ENCODE measurements around the gene P3H3.

DNA sequence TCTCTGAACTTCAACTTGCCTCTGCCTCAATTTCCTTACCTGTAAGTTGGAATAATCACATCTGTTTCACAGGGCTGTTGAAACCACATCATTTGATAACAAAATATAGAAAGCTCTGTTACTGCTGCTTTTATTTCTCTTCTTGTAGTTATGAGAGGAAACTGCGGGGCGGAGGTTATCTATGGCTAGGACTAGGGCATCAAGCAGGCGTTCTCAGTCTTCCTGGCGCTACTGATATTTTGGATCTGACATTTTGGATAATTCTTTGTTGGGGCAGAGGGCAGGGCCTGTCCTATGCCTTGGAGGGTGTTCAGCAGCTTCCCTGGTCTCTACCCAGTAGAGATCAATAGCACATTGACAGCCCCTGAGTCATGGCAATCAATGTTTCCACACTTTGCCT is 3.9 kb downstream of the P3H3 start:
- no peak for TF ChIP-seq POLR2A (IDR thresholded peaks at IDR 0.05)
- TF ChIP-seq, protein P1, sequence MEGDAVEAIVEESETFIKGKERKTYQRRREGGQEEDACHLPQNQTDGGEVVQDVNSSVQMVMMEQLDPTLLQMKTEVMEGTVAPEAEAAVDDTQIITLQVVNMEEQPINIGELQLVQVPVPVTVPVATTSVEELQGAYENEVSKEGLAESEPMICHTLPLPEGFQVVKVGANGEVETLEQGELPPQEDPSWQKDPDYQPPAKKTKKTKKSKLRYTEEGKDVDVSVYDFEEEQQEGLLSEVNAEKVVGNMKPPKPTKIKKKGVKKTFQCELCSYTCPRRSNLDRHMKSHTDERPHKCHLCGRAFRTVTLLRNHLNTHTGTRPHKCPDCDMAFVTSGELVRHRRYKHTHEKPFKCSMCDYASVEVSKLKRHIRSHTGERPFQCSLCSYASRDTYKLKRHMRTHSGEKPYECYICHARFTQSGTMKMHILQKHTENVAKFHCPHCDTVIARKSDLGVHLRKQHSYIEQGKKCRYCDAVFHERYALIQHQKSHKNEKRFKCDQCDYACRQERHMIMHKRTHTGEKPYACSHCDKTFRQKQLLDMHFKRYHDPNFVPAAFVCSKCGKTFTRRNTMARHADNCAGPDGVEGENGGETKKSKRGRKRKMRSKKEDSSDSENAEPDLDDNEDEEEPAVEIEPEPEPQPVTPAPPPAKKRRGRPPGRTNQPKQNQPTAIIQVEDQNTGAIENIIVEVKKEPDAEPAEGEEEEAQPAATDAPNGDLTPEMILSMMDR (IDR thresholded peaks at IDR 0.05), result no peak
